HG03280 (cell line): ENCODE data around the gene NTS.
A peak's percentile ranks its signal among the peaks of the same experiment; 100 is the strongest.

Source experiments
- ATAC-seq: cut with Tn5 transposase; IDR thresholded peaks from one replicate; pipeline ENCODE4 v1.9.1; 2021; ENCODE audit warnings: mild to moderate bottlenecking, moderate library complexity; ENCODE audit not compliant: unreplicated experiment

Gene NTS

GRCh38 chr12:85874031-85874461, at the start of gene NTS:
NTS (plus strand) TSS chr12:85874295; CDS start chr12:85874404, 109 bp downstream.
- ATAC-seq: peak; percentile 74

GRCh38 chr12:85825746-85826145, 48.3 kb upstream of the NTS start:
- no peak for ATAC-seq

- no peak for ATAC-seq
Measured at GRCh38 chr12:85828576-85828975, 45.5 kb upstream of the NTS start.

GRCh38 chr12:85829391-85829790, 44.7 kb upstream of the NTS start:
- no peak for ATAC-seq

GRCh38 chr12:85831327-85831990, 42.6 kb upstream of the NTS start:
- ATAC-seq: no peak

- ATAC-seq: no peak
Measured at GRCh38 chr12:85833579-85833978, 40.5 kb upstream of the NTS start.

GRCh38 chr12:85834378-85834777, 39.7 kb upstream of the NTS start:
- no peak for ATAC-seq

GRCh38 chr12:85835426-85836196, 38.5 kb upstream of the NTS start:
- ATAC-seq: no peak

- no peak for ATAC-seq
Measured at GRCh38 chr12:85836197-85837090, 37.7 kb upstream of the NTS start, which contains the start of gene RASSF9. RASSF9 (minus strand) TSS chr12:85836409; CDS start chr12:85836201, 208 bp downstream.

GRCh38 chr12:85843606-85844310, 30.3 kb upstream of the NTS start:
- no peak for ATAC-seq

- ATAC-seq: no peak
Measured at GRCh38 chr12:85849344-85849743, 24.8 kb upstream of the NTS start.

- ATAC-seq: no peak
Measured at GRCh38 chr12:85855305-85855704, 18.8 kb upstream of the NTS start.

GRCh38 chr12:85856966-85857365, 17.1 kb upstream of the NTS start:
- ATAC-seq: no peak

- ATAC-seq: no peak
Measured at GRCh38 chr12:85865890-85866289, 8.2 kb upstream of the NTS start.

- ATAC-seq: peak; percentile 97
Measured at GRCh38 chr12:85866986-85867776, 6.9 kb upstream of the NTS start.

GRCh38 chr12:85872497-85873091, 1.5 kb upstream of the NTS start:
- peak; percentile 75 for ATAC-seq

GRCh38 chr12:85877459-85877858, 3.4 kb downstream of the NTS start:
- no peak for ATAC-seq

- ATAC-seq: no peak
Measured at GRCh38 chr12:85883763-85884162, 9.7 kb downstream of the NTS start.

GRCh38 chr12:85894653-85895052, 20.6 kb downstream of the NTS start:
- ATAC-seq: no peak
